ENCODE data around the gene TANGO2.

Gene TANGO2

GRCh38 chr22:20079745-20080444 lies 59.0 kb downstream of the TANGO2 start, which contains the start of gene DGCR8:
Gene DGCR8 (plus strand): TSS chr22:20080241. CDS start chr22:20085964, 5,723 bp downstream.
- FAIRE-seq (peak; percentile 92), DNase-seq (ENCODE audit: insufficient read length, low spot score) (peak; percentile 98)
- no peak for TF ChIP-seq POU2F2 (IDR thresholded peaks at IDR 0.05; ENCODE audit: low read depth, low read length)
- no peak for TF ChIP-seq POLR2AphosphoS5 (IDR thresholded peaks at IDR 0.05; ENCODE audit: low read depth, low read length)
- TF ChIP-seq TAF1 (IDR thresholded peaks at IDR 0.05; ENCODE audit: low read depth, low read length): no peak
- TF ChIP-seq PAX5 (IDR thresholded peaks at IDR 0.05; ENCODE audit: insufficient read depth, low read length, severe bottlenecking): no peak
- no peak for TF ChIP-seq SPI1 (IDR thresholded peaks at IDR 0.05; ENCODE audit: low read depth, low read length)
- no peak; the same call in 1 of the 2 replicates for TF ChIP-seq POLR2A (IDR thresholded peaks at IDR 0.05; ENCODE audit: low read depth, low read length)

DNA sequence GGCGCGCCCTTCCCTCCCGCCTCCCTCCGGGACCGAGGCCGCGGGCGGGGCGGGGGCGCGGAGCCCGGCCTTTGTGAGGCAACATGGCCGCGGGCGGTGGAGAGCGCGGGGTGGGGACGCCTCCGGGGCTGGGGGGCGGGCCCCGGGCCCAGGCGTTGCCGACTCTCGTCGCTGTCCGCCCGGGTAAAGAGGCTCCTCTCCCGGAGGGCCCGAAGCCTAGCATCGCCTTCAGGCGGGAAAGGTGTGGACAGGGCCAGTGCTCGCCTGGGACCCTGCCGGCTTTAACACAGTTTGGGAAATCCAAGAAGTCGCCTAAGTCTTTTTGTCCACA lies 59.5 kb downstream of the TANGO2 start:
- TF ChIP-seq SPI1 (IDR thresholded peaks at IDR 0.05; ENCODE audit: low read depth, low read length) (no peak), PAX5 (IDR thresholded peaks at IDR 0.05; ENCODE audit: insufficient read depth, low read length, severe bottlenecking) (no peak), POLR2AphosphoS5 (IDR thresholded peaks at IDR 0.05; ENCODE audit: low read depth, low read length) (no peak), TAF1 (IDR thresholded peaks at IDR 0.05; ENCODE audit: low read depth, low read length) (no peak)
- FAIRE-seq: no peak

DNA sequence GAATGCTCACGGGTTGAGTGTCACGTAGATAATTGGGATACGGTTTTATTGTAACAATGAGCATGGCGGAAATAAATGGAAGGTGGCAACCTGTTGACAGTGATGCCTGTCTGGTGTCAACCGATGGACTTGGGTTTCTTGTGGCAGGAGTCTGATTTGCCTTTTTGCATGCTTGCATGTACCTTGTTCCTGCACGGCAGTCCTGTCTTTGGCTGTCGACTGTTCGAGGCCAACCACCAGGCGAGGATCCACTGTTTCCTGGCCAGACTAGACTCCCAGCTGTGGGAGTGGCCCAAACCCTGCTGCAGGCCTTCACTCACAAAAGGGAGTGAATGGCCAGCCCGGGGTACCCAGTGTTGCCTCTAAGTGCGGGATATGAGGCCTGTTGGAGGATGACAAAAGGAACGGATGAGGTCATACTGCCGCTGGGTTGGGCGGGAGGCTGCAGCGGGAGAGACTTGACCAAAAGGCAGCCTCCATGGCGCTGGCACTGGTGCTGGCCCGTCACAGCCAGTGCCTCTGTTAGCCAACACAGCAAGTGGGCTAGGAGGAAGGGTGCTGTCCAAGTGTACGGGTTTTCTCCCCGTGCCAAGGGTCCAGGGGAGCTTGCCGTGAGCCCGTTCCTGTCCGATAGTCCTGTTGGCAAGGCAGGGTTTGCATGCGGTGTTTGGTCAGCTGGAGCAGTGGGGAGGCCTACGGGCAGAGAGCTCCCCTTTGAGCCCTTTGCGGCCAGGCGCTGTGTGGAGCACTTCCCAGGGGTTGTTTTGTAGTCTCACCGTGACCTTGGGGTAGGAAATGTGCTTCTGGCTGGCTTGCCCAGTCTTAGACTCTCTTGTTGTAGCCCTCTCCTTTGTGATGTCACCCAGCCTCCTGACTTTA lies 60.1 kb downstream of the TANGO2 start:
- TF ChIP-seq PAX5 (IDR thresholded peaks at IDR 0.05; ENCODE audit: insufficient read depth, low read length, severe bottlenecking) (no peak), POLR2AphosphoS5 (IDR thresholded peaks at IDR 0.05; ENCODE audit: low read depth, low read length) (no peak), POU2F2 (IDR thresholded peaks at IDR 0.05; ENCODE audit: low read depth, low read length) (no peak), POLR2A (IDR thresholded peaks at IDR 0.05; ENCODE audit: low read depth, low read length) (no peak), TAF1 (IDR thresholded peaks at IDR 0.05; ENCODE audit: low read depth, low read length) (no peak), SPI1 (IDR thresholded peaks at IDR 0.05; ENCODE audit: low read depth, low read length) (no peak)
- DNase-seq (ENCODE audit: insufficient read length, low spot score) (no peak), FAIRE-seq (peak; percentile 26)

More for the DNA sequence above, 59.5 kb downstream of the TANGO2 start:
- peak; percentile 89 for DNase-seq (ENCODE audit: insufficient read length, low spot score)

- TF ChIP-seq TAF1 (IDR thresholded peaks at IDR 0.05; ENCODE audit: low read depth, low read length): no peak
- TF ChIP-seq POLR2AphosphoS5 (IDR thresholded peaks at IDR 0.05; ENCODE audit: low read depth, low read length): no peak
- TF ChIP-seq POU2F2 (IDR thresholded peaks at IDR 0.05; ENCODE audit: low read depth, low read length): no peak
- no peak for TF ChIP-seq PAX5 (IDR thresholded peaks at IDR 0.05; ENCODE audit: insufficient read depth, low read length, severe bottlenecking)
- no peak for TF ChIP-seq SPI1 (IDR thresholded peaks at IDR 0.05; ENCODE audit: low read depth, low read length)
- no peak for TF ChIP-seq POLR2A (IDR thresholded peaks at IDR 0.05; ENCODE audit: low read depth, low read length)
- FAIRE-seq (no peak), DNase-seq (ENCODE audit: insufficient read length, low spot score) (no peak)
Observed at GRCh38 chr22:20083157-20083890, 62.4 kb downstream of the TANGO2 start.

DNA sequence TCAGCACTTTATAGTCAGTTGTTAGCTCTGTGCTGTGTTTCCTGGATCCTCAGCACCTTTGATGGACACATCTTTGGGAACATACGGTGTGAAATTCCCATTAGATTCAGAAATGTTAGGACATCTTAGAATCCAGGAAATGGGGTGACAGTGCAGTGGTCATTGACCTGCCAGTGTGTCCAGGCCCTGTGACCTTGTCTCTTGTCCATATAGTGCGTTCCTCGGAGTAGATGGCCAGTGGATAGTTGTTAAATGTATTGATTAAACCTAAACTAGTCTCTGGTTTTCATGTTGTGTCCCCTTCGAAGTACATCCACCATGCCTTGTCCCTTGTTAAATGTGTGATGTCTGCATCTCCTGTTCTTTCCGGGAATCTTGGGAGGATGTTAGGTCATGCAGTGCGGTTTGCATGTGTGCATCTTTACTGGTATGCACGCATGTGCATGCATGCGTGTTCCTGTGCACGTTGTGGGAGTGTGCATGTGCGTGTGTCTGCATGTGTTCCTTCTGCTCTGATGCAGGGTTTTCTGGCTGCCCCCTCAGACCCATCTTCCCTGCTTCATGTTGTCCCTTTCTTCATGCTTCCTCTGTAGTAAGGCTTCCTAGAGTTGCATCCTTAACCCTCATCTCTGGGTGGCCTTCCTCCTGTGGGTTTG lies 63.1 kb downstream of the TANGO2 start:
- FAIRE-seq (peak; percentile 28), DNase-seq (ENCODE audit: insufficient read length, low spot score) (no peak)
- no peak for TF ChIP-seq POLR2AphosphoS5 (IDR thresholded peaks at IDR 0.05; ENCODE audit: low read depth, low read length)
- TF ChIP-seq SPI1 (IDR thresholded peaks at IDR 0.05; ENCODE audit: low read depth, low read length): no peak
- no peak for TF ChIP-seq TAF1 (IDR thresholded peaks at IDR 0.05; ENCODE audit: low read depth, low read length)
- no peak for TF ChIP-seq POLR2A (IDR thresholded peaks at IDR 0.05; ENCODE audit: low read depth, low read length)
- no peak for TF ChIP-seq POU2F2 (IDR thresholded peaks at IDR 0.05; ENCODE audit: low read depth, low read length)
- no peak for TF ChIP-seq PAX5 (IDR thresholded peaks at IDR 0.05; ENCODE audit: insufficient read depth, low read length, severe bottlenecking)

DNA sequence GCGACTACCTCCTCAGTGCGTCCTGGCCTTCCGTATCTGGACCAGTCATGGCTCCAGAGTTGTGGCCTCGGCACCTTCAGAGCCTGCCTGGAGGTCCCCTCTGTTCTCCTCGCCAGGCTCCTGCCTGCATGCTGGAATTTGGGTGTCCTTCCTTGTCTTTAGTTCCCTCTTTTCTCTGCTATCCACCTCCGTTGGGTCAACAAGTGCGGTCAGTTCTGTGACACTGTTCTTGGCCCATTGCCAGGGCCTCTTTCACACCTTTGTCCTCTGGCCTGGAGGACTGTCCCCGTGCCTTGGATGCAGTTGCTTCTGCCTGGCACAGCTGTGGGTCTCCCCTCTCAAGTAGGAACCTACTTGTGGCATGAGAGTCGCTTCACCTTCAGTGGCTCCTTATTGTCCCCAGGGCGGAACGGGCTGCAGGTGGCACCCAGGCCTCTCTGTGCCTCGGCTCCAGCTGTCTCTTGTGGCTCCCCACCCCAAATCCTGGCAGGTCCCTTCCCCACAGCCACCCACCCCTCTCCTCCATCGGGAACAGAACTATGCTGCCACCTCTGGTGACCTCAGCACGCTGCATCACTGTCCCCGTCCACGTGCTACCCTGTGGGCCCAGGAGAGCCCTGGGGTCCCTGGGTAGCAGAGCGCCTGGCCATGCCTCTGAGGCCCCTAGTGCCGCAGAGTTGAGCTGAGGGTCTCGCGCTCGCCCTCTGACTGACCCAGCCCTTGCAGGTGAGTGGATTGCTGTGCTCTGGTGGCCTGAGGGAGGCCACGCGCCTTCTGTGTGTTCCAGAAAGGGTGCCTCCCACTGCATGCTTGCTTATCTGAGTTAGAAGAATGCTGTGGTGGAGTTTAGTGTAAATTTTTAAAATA lies 63.9 kb downstream of the TANGO2 start:
- FAIRE-seq (peak; percentile 48), DNase-seq (ENCODE audit: insufficient read length, low spot score) (no peak)
- no peak for TF ChIP-seq TAF1 (IDR thresholded peaks at IDR 0.05; ENCODE audit: low read depth, low read length)
- TF ChIP-seq PAX5 (IDR thresholded peaks at IDR 0.05; ENCODE audit: insufficient read depth, low read length, severe bottlenecking): no peak
- TF ChIP-seq SPI1 (IDR thresholded peaks at IDR 0.05; ENCODE audit: low read depth, low read length): no peak
- no peak for TF ChIP-seq POU2F2 (IDR thresholded peaks at IDR 0.05; ENCODE audit: low read depth, low read length)
- no peak for TF ChIP-seq POLR2A (IDR thresholded peaks at IDR 0.05; ENCODE audit: low read depth, low read length)
- TF ChIP-seq POLR2AphosphoS5 (IDR thresholded peaks at IDR 0.05; ENCODE audit: low read depth, low read length): no peak

GRCh38 chr22:20085651-20086050 lies 64.7 kb downstream of the TANGO2 start:
- TF ChIP-seq POLR2AphosphoS5 (IDR thresholded peaks at IDR 0.05; ENCODE audit: low read depth, low read length) (no peak), POU2F2 (IDR thresholded peaks at IDR 0.05; ENCODE audit: low read depth, low read length) (no peak), SPI1 (IDR thresholded peaks at IDR 0.05; ENCODE audit: low read depth, low read length) (no peak), TAF1 (IDR thresholded peaks at IDR 0.05; ENCODE audit: low read depth, low read length) (no peak), PAX5 (IDR thresholded peaks at IDR 0.05; ENCODE audit: insufficient read depth, low read length, severe bottlenecking) (no peak), POLR2A (IDR thresholded peaks at IDR 0.05; ENCODE audit: low read depth, low read length) (no peak)
- no peak for DNase-seq (ENCODE audit: insufficient read length, low spot score)
- FAIRE-seq: no peak
